T-cell (primary cell): ENCODE data around the gene B4GALT7. TPM values are rescaled to one million over a fixed set of nuclear protein-coding genes. Genes with fewer than 3 reads are reported as not detected.

Source experiments
- ATAC-seq, 4 experiments: fragments of 200-7000 bp in 3 of 4; fragments of 150-1000 bp in 1 of 4; cut with Tn5 transposase; replicated peaks in 1 of 4; 1 replicate in 3 of 4; 2 replicates in 1 of 4; pipeline ENCODE4 v1.10.0; 2021; ENCODE audit warnings: moderate library complexity in 3 of 4, mild to moderate bottlenecking in 2 of 4, moderate number of reproducible peaks in 1 of 4
- CTCF ChIA-PET, 2 donors: fragments of 300-600 bp; sonication (Branson Sonifier 250); formaldehyde crosslinking; loops; one replicate each; lab custom pipeline; 2022; ENCODE audit warnings: antibody characterized with exemption in 2 of 2; lab: Charles Lee
- POLR2A ChIA-PET, 2 donors: fragments of 300-600 bp; sonication (Branson Sonifier 250); formaldehyde crosslinking; loops; one replicate each; lab custom pipeline; 2022; ENCODE audit warnings: antibody characterized with exemption in 2 of 2; lab: Charles Lee
- DNase-seq, 35 experiments: peaks; one replicate each; pipeline versions ENCODE4 v3.0.0 to v3.0.0-alpha.2; 2013 to 2023
- H3K27ac ChIP-seq: one replicate; pipeline ENCODE4 v1.5.1; 2013; ENCODE audit warnings: low read length
- H3K27me3 ChIP-seq, 2 experiments: replicated peaks in 1 of 2; 1 replicate in 1 of 2; 2 replicates in 1 of 2; pipeline versions ENCODE4 v1.6.1 to v1.7.0; 2013; ENCODE audit warnings: low read length in 1 of 2, mixed read lengths in 1 of 2; ENCODE audit not compliant: control insufficient read depth in 2 of 2, insufficient read depth in 2 of 2; ENCODE audit errors: extremely low read depth in 1 of 2
- H3K36me3 ChIP-seq, 2 donors: 1 replicate in 1 of 2; 2 replicates in 1 of 2; pipeline versions ENCODE4 v1.6.1 to v1.7.0; 2013; ENCODE audit warnings: low read length in 1 of 2; ENCODE audit not compliant: control insufficient read depth in 2 of 2, insufficient read depth in 1 of 2; ENCODE audit errors: extremely low read depth in 1 of 2
- H3K4me1 ChIP-seq, 2 experiments: 1 replicate in 1 of 2; 2 replicates in 1 of 2; pipeline versions ENCODE4 v1.6.1 to v1.7.0; 2013; ENCODE audit warnings: low read length in 2 of 2, mixed read lengths in 1 of 2; ENCODE audit not compliant: insufficient read depth in 2 of 2, control insufficient read depth in 1 of 2; ENCODE audit errors: extremely low read depth in 1 of 2
- H3K4me3 ChIP-seq, 2 donors: 1 replicate in 1 of 2; 2 replicates in 1 of 2; pipeline versions ENCODE4 v1.5.1 to v1.7.0; 2013; ENCODE audit warnings: mild to moderate bottlenecking in 2 of 2, low read length in 1 of 2, moderate library complexity in 1 of 2; ENCODE audit not compliant: control insufficient read depth in 1 of 2; ENCODE audit errors: extremely low read depth in 1 of 2
- H3K9me3 ChIP-seq: 2 replicates; pipeline ENCODE4 v1.7.0; 2013
- H3K27ac Mint-ChIP-seq, 2 donors: one replicate each; pipeline ENCODE4 v1.8.0; 2020 to 2021; ENCODE audit warnings: mild to moderate bottlenecking in 2 of 2, mixed read lengths in 2 of 2
- H3K27me3 Mint-ChIP-seq, 2 donors: one replicate each; pipeline ENCODE4 v1.8.0; 2021 to 2022; ENCODE audit warnings: mixed read lengths in 2 of 2
- H3K36me3 Mint-ChIP-seq: one replicate; pipeline ENCODE4 v1.8.0; 2021; ENCODE audit warnings: mixed read lengths
- H3K4me1 Mint-ChIP-seq, 3 donors: one replicate each; pipeline ENCODE4 v1.8.0; 2020 to 2022; ENCODE audit warnings: mixed read lengths in 3 of 3, mild to moderate bottlenecking in 1 of 3
- H3K4me3 Mint-ChIP-seq, 3 donors: one replicate each; pipeline ENCODE4 v1.8.0; 2020 to 2022; ENCODE audit warnings: mild to moderate bottlenecking in 3 of 3, mixed read lengths in 3 of 3, moderate library complexity in 3 of 3
- H3K9me3 Mint-ChIP-seq, 3 donors: one replicate each; pipeline ENCODE4 v1.8.0; 2020 to 2022; ENCODE audit warnings: mixed read lengths in 3 of 3
- WGBS: methylation state at CpG from one replicate; pipeline ENCODE4 v1.1.5; 2013; ENCODE audit warnings: missing lambda C conversion rate; ENCODE audit not compliant: insufficient coverage; 5-methylcytosine and 5-hydroxymethylcytosine counted together
- total RNA-seq, 35 experiments: library from RNA in 6 of 35; stranded (reverse) in 6 of 35; fragments of 120-200 nt in 1 of 35; gene quantifications; one replicate each; pipeline versions ENCODE4 v1.2.1 to v1.2.4 and lab custom pipeline; 2013 to 2026

Gene B4GALT7
- total RNA-seq, 5 donors from 2014 or later (not counting 1 experiment from before 2014, with no cell fraction given): 30.4 to 46.7 (median 39.1) TPM

- 97% methylated on average over 8 of the region's 8 CpGs for WGBS
Observed at GRCh38 chr5:177595026-177595585, 4.8 kb upstream of the B4GALT7 start.

DNA sequence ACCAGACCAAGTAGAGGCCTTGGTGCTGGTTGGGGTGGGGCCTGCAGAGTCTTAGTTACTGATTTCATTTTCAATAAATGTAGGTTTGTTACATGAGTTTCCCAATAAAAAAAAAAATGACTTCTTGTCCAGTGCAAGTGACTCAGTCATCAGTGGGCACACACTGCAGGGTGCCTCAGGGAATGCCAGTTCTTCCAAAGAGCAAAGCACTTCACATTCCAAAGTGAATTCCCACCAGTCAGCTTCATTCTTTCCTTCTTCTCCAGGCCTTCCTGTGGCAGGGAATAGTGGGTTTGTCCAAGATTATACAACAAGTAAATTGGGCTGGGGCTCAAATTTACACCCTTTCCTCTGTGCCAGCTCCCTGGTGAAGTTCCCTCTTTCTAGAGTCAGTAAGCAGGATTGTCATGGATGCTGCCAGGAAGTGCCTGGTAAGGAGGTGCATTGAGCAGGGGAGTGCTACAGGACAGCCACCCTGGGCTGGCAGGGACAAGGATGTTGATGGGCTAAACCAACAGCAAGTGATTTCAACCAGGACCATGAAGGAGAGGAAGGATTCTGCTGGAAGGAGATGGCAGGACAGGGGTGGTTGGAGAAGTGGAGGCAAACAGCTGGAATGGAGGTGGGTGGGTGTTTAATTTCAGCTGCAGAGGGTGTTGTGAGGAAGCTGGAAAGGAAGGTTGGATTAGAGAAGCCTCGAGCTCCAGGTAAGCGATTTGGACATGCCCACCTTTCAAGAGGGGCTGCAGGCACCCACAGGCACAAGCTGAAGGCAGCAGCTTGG is 3.7 kb upstream of the B4GALT7 start:
- ATAC-seq (no peak), DNase-seq (no peak)
- ChIA-PET CTCF (no interaction called here), POLR2A (no interaction called here)
- Mint-ChIP-seq H3K27me3 (peaks cover 0 to 2% of the 10 kb centered on the region in 2 donors), H3K4me1 (peaks cover 40 to 49% (median 48%) of the 10 kb centered on the region in 3 donors), H3K36me3 (peaks cover 23% of the 10 kb centered on the region), H3K4me3 (no peak overlapping the region), H3K9me3 (no peaks in the 10 kb centered on the region), H3K27ac (peak overlapping the region in 1 of 2 donors; percentile 10)
- peaks cover 0 to 42% of the 10 kb centered on the region in 2 experiments for H3K4me1 ChIP-seq
- H3K36me3 ChIP-seq: peaks cover 0 to 36% of the 10 kb centered on the region in 2 donors
- H3K27ac ChIP-seq: no peak overlapping the region
- 100% methylated on average over 2 of the region's 2 CpGs for WGBS
- no peaks in the 10 kb centered on the region for H3K9me3 ChIP-seq
- no peak overlapping the region for H3K4me3 ChIP-seq
- no peaks in the 10 kb centered on the region for H3K27me3 ChIP-seq

More at GRCh38 chr5:177595026-177595585, 4.8 kb upstream of the B4GALT7 start:
- DNase-seq: no peak
- Mint-ChIP-seq H3K9me3 (no peaks in the 10 kb centered on the region), H3K4me1 (peaks cover 31 to 39% (median 38%) of the 10 kb centered on the region in 3 donors), H3K36me3 (peaks cover 23% of the 10 kb centered on the region), H3K27me3 (peaks cover 6 to 8% of the 10 kb centered on the region in 2 donors), H3K4me3 (no peak overlapping the region), H3K27ac (no peak overlapping the region)
- H3K4me3 ChIP-seq: no peak overlapping the region
- no peak overlapping the region for H3K27ac ChIP-seq
- no peak for ATAC-seq
- ChIA-PET CTCF (no interaction called here), POLR2A (no interaction called here)
- peaks cover 0 to 1% of the 10 kb centered on the region in 2 experiments for H3K27me3 ChIP-seq
- peaks cover 0 to 36% of the 10 kb centered on the region in 2 donors for H3K36me3 ChIP-seq
- no peaks in the 10 kb centered on the region for H3K9me3 ChIP-seq
- peaks cover 0 to 33% of the 10 kb centered on the region in 2 experiments for H3K4me1 ChIP-seq

DNA sequence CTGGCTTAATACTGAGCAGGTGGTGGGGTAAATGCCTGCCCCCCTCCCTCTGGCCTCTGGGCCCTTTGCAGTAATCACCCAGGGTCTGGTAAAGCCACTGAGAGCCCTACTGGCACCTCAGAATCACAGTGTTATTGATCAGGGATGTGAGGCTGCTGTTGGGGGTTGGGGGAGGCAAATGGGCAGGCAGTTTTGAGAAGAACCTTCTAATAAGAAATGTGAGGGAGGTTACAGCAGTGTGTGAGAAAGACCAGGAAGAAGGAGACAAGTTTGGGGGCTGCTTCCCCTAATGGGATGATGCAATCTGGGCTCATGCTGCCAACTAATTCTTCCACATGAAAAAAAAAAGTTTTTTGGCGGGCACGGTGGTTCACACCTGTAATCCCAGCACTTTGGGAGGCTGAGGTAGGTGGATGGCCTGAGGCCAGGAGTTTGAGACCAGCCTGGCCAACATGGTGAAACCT is 3.1 kb upstream of the B4GALT7 start:
- peaks cover 23% of the 10 kb centered on the region for H3K36me3 Mint-ChIP-seq

DNA sequence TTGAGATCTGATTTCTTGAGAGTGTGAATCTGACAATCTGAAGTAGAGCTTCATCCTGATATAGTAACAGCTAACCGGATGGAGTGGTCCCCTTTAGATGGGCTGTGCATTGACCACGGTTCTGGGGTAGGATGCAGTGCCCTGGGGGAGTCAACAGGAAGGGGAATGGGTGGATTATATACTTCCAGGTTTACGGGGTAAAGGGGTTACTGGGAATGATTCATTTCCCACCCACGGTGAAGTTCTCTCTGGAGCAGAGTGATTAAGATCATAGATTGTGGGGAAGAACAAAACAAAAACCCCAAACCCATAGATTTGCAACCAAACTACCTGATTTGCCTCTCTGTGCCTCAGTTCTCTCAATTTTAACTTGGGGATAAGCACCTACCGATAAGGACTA is 1.5 kb upstream of the B4GALT7 start:
- Histone ChIP-seq H3K4me3 (no peak overlapping the region), H3K27ac (no peak overlapping the region), H3K36me3 (peaks cover 0 to 35% of the 10 kb centered on the region in 2 donors), H3K4me1 (peaks cover 0 to 29% of the 10 kb centered on the region in 2 experiments), H3K27me3 (no peaks in the 10 kb centered on the region), H3K9me3 (no peaks in the 10 kb centered on the region)
- Mint-ChIP-seq H3K27me3 (no peaks in the 10 kb centered on the region), H3K36me3 (peaks cover 19% of the 10 kb centered on the region), H3K9me3 (no peaks in the 10 kb centered on the region), H3K4me1 (peaks cover 37 to 44% (median 38%) of the 10 kb centered on the region in 3 donors), H3K27ac (peak overlapping the region in 1 of 2 donors; percentile 15), H3K4me3 (peak overlapping the region; percentile 76 to 92 (median 79))
- ChIA-PET CTCF (no interaction called here), POLR2A (no interaction called here)
- DNase-seq (no peak), ATAC-seq (no peak)
- WGBS: 80% methylated on average over 1 of the region's 5 CpGs

More for the DNA sequence above, 3.1 kb upstream of the B4GALT7 start:
- H3K9me3 ChIP-seq: no peaks in the 10 kb centered on the region
- Mint-ChIP-seq H3K4me1 (peaks cover 41 to 49% (median 48%) of the 10 kb centered on the region in 3 donors), H3K9me3 (no peaks in the 10 kb centered on the region), H3K4me3 (no peak overlapping the region), H3K27ac (no peak overlapping the region), H3K27me3 (no peaks in the 10 kb centered on the region)
- peaks cover 0 to 36% of the 10 kb centered on the region in 2 donors for H3K36me3 ChIP-seq
- H3K27ac ChIP-seq: no peak overlapping the region
- DNase-seq (no peak), ATAC-seq (no peak)
- H3K4me1 ChIP-seq: peaks cover 0 to 43% of the 10 kb centered on the region in 2 experiments
- ChIA-PET POLR2A (interaction anchor here in 1 of 2 donors (0.7 kb wide), 1 partner anchor 452 kb away, joined by 8 read pairs; no protein-coding TSS in a partner anchor), CTCF (no interaction called here)
- H3K4me3 ChIP-seq: no peak overlapping the region
- WGBS: no CpG with 5 or more reads among the region's 2 CpGs
- no peaks in the 10 kb centered on the region for H3K27me3 ChIP-seq

DNA sequence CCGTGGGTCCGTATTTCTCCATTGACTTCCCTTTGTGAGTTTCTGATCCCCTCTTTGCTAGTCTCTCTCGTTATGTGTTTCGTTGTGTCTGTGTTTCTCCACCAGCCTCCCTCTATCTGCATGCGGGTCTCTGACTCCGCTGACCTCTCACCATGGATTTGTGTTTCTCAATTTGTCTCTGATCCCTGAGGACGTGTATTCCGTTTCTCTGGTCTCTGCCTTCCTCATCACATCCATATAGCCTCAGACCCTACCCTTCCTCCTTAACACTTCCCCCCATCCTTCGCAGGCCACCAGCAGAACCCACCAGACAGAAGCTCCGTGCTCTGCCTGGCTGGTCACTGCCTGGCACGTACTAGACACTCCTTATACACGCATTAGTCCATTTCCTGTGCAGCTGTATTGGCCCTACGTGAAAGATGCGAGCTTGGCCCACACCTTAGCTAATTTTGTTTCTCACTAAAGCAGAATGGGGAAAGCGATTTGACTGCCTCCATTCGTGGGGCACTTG is 631 bp downstream of the B4GALT7 start:
- ChIA-PET POLR2A (no interaction called here), CTCF (no interaction called here)
- WGBS: 7% methylated on average over 11 of the region's 16 CpGs
- Mint-ChIP-seq H3K4me3 (peak overlapping the region; percentile 92 to 96 (median 92)), H3K9me3 (no peaks in the 10 kb centered on the region), H3K36me3 (peaks cover 9% of the 10 kb centered on the region), H3K4me1 (peaks cover 32 to 44% (median 39%) of the 10 kb centered on the region in 3 donors), H3K27me3 (no peaks in the 10 kb centered on the region), H3K27ac (peak overlapping the region; percentile 86 to 96)
- H3K9me3 ChIP-seq: no peaks in the 10 kb centered on the region
- peak overlapping the region; percentile 55 for H3K27ac ChIP-seq
- DNase-seq: peak in 2 of 35 experiments; percentile 15 to 27
- no peak for ATAC-seq
- peak overlapping the region; percentile 21 to 88 for H3K4me3 ChIP-seq
- peaks cover 0 to 14% of the 10 kb centered on the region in 2 donors for H3K36me3 ChIP-seq
- peaks cover 0 to 22% of the 10 kb centered on the region in 2 experiments for H3K4me1 ChIP-seq
- no peaks in the 10 kb centered on the region for H3K27me3 ChIP-seq

DNA sequence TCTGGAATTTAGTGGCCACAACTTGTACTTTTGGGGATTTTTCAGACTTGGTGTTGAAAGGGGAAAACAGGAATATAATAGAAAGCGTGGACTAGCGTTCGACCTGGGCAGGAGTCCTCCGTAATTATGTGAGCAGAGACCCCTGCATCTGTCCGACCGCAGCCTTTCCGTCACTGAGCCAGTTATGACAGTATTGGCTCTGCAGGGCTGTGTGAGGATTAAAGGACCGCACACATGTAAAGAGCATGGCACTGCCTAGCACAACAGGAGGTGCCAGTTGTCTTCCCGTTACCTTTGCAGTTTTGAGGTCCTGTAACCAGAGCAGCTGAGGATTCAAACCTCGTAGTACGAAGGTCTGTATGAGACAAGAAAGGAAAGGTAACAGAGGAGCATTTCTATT is 1.2 kb downstream of the B4GALT7 start:
- H3K9me3 ChIP-seq: no peaks in the 10 kb centered on the region
- ATAC-seq (no peak), DNase-seq (no peak)
- CTCF ChIA-PET: no interaction called here
- 99% methylated on average over 11 of the region's 11 CpGs for WGBS
- peaks cover 0 to 22% of the 10 kb centered on the region in 2 experiments for H3K4me1 ChIP-seq
- H3K4me3 ChIP-seq: peak overlapping the region in 1 of 2 donors; percentile 88
- Mint-ChIP-seq H3K4me3 (peak overlapping the region; percentile 92 to 96 (median 92)), H3K4me1 (peaks cover 32 to 46% (median 44%) of the 10 kb centered on the region in 3 donors), H3K9me3 (no peaks in the 10 kb centered on the region), H3K27me3 (no peaks in the 10 kb centered on the region), H3K36me3 (peaks cover 6% of the 10 kb centered on the region), H3K27ac (peak overlapping the region; percentile 86 to 96)
- H3K36me3 ChIP-seq: peaks cover 0 to 9% of the 10 kb centered on the region in 2 donors
- POLR2A ChIA-PET: interaction anchor here in 1 of 2 donors (1.0 kb wide), 1 partner anchor 8 kb away, joined by 3 read pairs; no protein-coding TSS in a partner anchor
- H3K27me3 ChIP-seq: no peaks in the 10 kb centered on the region
- H3K27ac ChIP-seq: peak overlapping the region; percentile 55
